B cell (primary cell): Measurements from ENCODE around the gene TTC14. TPM values are rescaled to one million over a fixed set of nuclear protein-coding genes. Genes with fewer than 3 reads are reported as not detected.

Experiments used
- ATAC-seq: fragments of 200-7000 bp; cut with Tn5 transposase; one replicate; pipeline ENCODE4 v1.10.0; 2021; ENCODE audit warnings: low read depth, mild to moderate bottlenecking, moderate number of reproducible peaks, moderate library complexity
- CTCF ChIA-PET: fragments of 350-600 bp; sonication (Branson Sonifier 250); formaldehyde crosslinking; loops from one replicate; lab custom pipeline; 2021; ENCODE audit warnings: antibody characterized with exemption, inconsistent platforms; lab: Charles Lee
- POLR2A ChIA-PET: fragments of 350-600 bp; sonication (Branson Sonifier 250); formaldehyde crosslinking; loops from one replicate; lab custom pipeline; 2021; ENCODE audit warnings: antibody characterized with exemption; lab: Charles Lee
- DNase-seq: peaks from one replicate; pipeline ENCODE4 v3.0.0; 2013
- H2AFZ ChIP-seq: 2 replicates; pipeline ENCODE4 v1.6.1; 2012; ENCODE audit warnings: mild to moderate bottlenecking, low read depth, low read length; ENCODE audit not compliant: insufficient read depth, poor library complexity, severe bottlenecking
- H3K27ac ChIP-seq, 2 donors: 1 replicate in 1 of 2; 2 replicates in 1 of 2; pipeline ENCODE4 v1.5.1; 2012 to 2013; ENCODE audit warnings: low read length in 2 of 2, mild to moderate bottlenecking in 2 of 2, moderate library complexity in 1 of 2
- H3K27me3 ChIP-seq, 4 experiments: fragments of 200-600 bp in 1 of 4; sonication (generic) in 1 of 4; replicated peaks in 1 of 4; 1 replicate in 2 of 4; 2 replicates in 2 of 4; pipeline versions ENCODE4 v1.6.1 to v1.7.0; 2013 to 2016; ENCODE audit warnings: low read length in 3 of 4, mild to moderate bottlenecking in 2 of 4, mixed read lengths in 1 of 4, moderate library complexity in 1 of 4; ENCODE audit not compliant: insufficient read depth in 4 of 4, control insufficient read depth in 3 of 4; ENCODE audit errors: control extremely low read depth in 1 of 4
- H3K36me3 ChIP-seq, 2 experiments: replicated peaks in 1 of 2; 1 replicate in 1 of 2; 2 replicates in 1 of 2; pipeline versions ENCODE4 v1.6.1 to v1.7.1; 2013; ENCODE audit warnings: low read length in 1 of 2; ENCODE audit not compliant: insufficient read depth in 2 of 2, control insufficient read depth in 1 of 2; ENCODE audit errors: control extremely low read depth in 1 of 2, extremely low read depth in 1 of 2
- H3K4me1 ChIP-seq, 2 donors: fragments of 200-600 bp in 1 of 2; sonication (generic) in 1 of 2; 1 replicate in 1 of 2; 2 replicates in 1 of 2; pipeline versions ENCODE4 v1.5.1 to v1.6.1; 2013 to 2017; ENCODE audit warnings: low read length in 2 of 2; ENCODE audit not compliant: control insufficient read depth in 2 of 2, insufficient read depth in 2 of 2
- H3K4me2 ChIP-seq: replicated peaks from 2 replicates; pipeline ENCODE3; 2012; ENCODE audit warnings: mild to moderate bottlenecking, low read depth, low read length; ENCODE audit not compliant: poor library complexity, severe bottlenecking
- H3K4me3 ChIP-seq, 5 experiments: fragments of 200-600 bp in 1 of 5; sonication (generic) in 1 of 5; 1 replicate in 3 of 5; 2 replicates in 2 of 5; pipeline versions ENCODE4 v1.5.1 to v1.7.0; 2011 to 2016; ENCODE audit warnings: low read length in 4 of 5, mild to moderate bottlenecking in 4 of 5, low read depth in 2 of 5, control low read depth in 1 of 5, moderate library complexity in 1 of 5; ENCODE audit not compliant: insufficient read depth in 1 of 5; ENCODE audit errors: control extremely low read depth in 1 of 5, extremely low read depth in 1 of 5
- H3K79me2 ChIP-seq: fragments of 200-600 bp; sonication (generic); one replicate; pipeline ENCODE4 v1.6.0; 2016; ENCODE audit warnings: low read length; ENCODE audit not compliant: control insufficient read depth, insufficient read depth
- H3K9ac ChIP-seq: fragments of 200-600 bp; sonication (generic); 2 replicates; pipeline ENCODE4 v1.6.1; 2017; ENCODE audit warnings: mild to moderate bottlenecking, low read length, moderate library complexity
- H3K9me3 ChIP-seq, 3 donors: one replicate each; pipeline versions ENCODE4 v1.6.1 to v1.7.1; 2013; ENCODE audit warnings: low read length in 2 of 3; ENCODE audit not compliant: control insufficient read depth in 2 of 3, insufficient read depth in 1 of 3; ENCODE audit errors: control extremely low read depth in 1 of 3
- H4K20me1 ChIP-seq: 2 replicates; pipeline ENCODE4 v1.6.0; 2012; ENCODE audit warnings: mild to moderate bottlenecking, low read length; ENCODE audit not compliant: insufficient read depth, control insufficient read depth, poor library complexity, severe bottlenecking
- H3K27ac Mint-ChIP-seq: one replicate; pipeline ENCODE4 v1.8.0; 2021; ENCODE audit warnings: mixed read lengths
- H3K27me3 Mint-ChIP-seq: one replicate; pipeline ENCODE4 v1.8.0; 2021; ENCODE audit warnings: mixed read lengths
- H3K4me1 Mint-ChIP-seq: one replicate; pipeline ENCODE4 v1.8.0; 2021; ENCODE audit warnings: mixed read lengths
- H3K4me3 Mint-ChIP-seq: one replicate; pipeline ENCODE4 v1.8.0; 2021; ENCODE audit warnings: mixed read lengths
- H3K9me3 Mint-ChIP-seq: one replicate; pipeline ENCODE4 v1.8.0; 2022; ENCODE audit warnings: mixed read lengths; ENCODE audit not compliant: insufficient read depth
- CTCF ChIP-seq: fragments of 200-600 bp; IDR thresholded peaks from one replicate; pipeline ENCODE4 v1.8.0; 2022; ENCODE audit warnings: antibody characterized with exemption, mild to moderate bottlenecking
- EZH2 ChIP-seq: IDR thresholded peaks from 2 replicates; pipeline ENCODE4 v1.6.1; 2012; ENCODE audit warnings: borderline replicate concordance, low read depth, mild to moderate bottlenecking, moderate library complexity, low read length; ENCODE audit not compliant: insufficient read depth, poor library complexity, severe bottlenecking
- WGBS: methylation state at CpG from one replicate; pipeline ENCODE4 v1.1.5; 2013; ENCODE audit warnings: missing lambda C conversion rate; ENCODE audit not compliant: insufficient coverage; 5-methylcytosine and 5-hydroxymethylcytosine counted together
- intact Hi-C: fragments of 100-400 bp; cut with micrococcal nuclease; formaldehyde crosslinking; loops from one replicate; pipeline ENCODE4 v1.10.0; 2022
- polyA plus RNA-seq: library from polyadenylated mRNA; depleted of rRNA; stranded (reverse); fragments of >200 nt; gene quantifications from 2 replicates; pipeline ENCODE4 v1.2.3, GENCODE V29; 2012
- small RNA-seq: library from RNA; depleted of rRNA; stranded (forward); fragments of <200 nt; gene quantifications from one replicate; pipeline ENCODE3, GENCODE V24; 2012; ENCODE audit warnings: low replicate concordance, low read depth; ENCODE audit not compliant: insufficient read length
- total RNA-seq, 2 donors: library from RNA; stranded (reverse); fragments of 120-200 nt in 1 of 2; gene quantifications; 1 replicate in 1 of 2; 2 replicates in 1 of 2; pipeline versions ENCODE4 v1.2.3 to v1.2.4, GENCODE V29; 2013 to 2022

Gene TTC14
- total and polyA plus RNA-seq, 2 donors (not counting 1 experiment from before 2014, with no cell fraction given) = 43.3 to 136 TPM

DNA sequence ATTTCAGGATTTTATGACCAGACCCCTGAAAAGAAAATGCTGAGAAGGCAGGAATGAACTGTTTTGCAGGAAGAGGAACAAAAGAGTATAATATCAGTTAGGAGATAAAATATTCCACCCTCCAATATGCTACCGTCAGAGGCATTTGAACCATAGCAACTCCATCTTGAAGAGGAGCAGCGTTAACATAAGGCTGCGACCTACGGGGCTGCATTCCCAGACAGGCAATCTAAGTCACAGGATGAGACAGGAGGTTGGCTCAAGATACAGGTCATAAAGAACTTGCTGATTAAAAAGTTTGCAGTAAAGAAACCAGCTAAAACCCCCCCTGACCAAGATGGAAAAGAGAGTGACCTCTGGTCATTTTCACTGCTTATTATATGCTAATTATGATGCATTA is 54.4 kb downstream of the TTC14 start:
- DNase-seq (no peak), ATAC-seq (no peak)
- no peaks in the 10 kb centered on the region for H3K79me2 ChIP-seq
- Mint-ChIP-seq H3K27ac (no peak overlapping the region), H3K4me1 (no peaks in the 10 kb centered on the region), H3K4me3 (no peak overlapping the region), H3K9me3 (no peaks in the 10 kb centered on the region), H3K27me3 (peaks cover 5% of the 10 kb centered on the region)
- no peak overlapping the region for H3K9ac ChIP-seq
- no CpG with 5 or more reads among the region's 4 CpGs for WGBS
- H3K4me3 ChIP-seq = no peak overlapping the region
- H3K27me3 ChIP-seq = peaks cover 0 to 3% (median 1%) of the 10 kb centered on the region in 4 experiments
- intact Hi-C loops = no loop called here
- H2AFZ ChIP-seq = no peak overlapping the region
- ChIA-PET CTCF (interaction anchor here (0.6 kb wide), 1 partner anchor 727 kb away, joined by 3 read pairs; no protein-coding TSS in a partner anchor), POLR2A (no interaction called here)
- no peak overlapping the region for H3K4me2 ChIP-seq
- no peaks in the 10 kb centered on the region for H4K20me1 ChIP-seq
- no peak overlapping the region for H3K27ac ChIP-seq
- no peaks in the 10 kb centered on the region for H3K4me1 ChIP-seq
- H3K36me3 ChIP-seq = no peaks in the 10 kb centered on the region
- H3K9me3 ChIP-seq = no peaks in the 10 kb centered on the region
- no peak for TF ChIP-seq CTCF
- no peak for TF ChIP-seq EZH2

DNA sequence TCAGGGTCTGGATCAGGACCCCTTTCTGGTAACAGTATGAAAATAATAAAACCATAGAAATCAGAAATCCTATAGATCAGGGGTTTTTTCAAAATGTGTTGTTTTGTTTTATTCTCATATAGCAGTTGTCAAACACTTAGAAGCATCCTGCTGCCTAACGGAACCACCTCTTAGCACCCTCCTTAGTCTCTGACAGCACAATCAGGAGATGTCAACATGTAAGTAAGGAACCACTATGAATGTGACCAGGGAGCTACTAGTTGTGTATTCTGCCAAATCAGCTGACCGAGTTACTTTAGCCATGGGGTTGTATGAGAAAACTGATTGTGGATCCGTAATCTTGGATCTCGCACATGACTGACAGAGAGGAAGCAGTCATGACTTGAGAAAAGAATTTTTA is 55.1 kb downstream of the TTC14 start:
- POLR2A ChIA-PET = no interaction called here

More for the DNA sequence above, 55.1 kb downstream of the TTC14 start:
- WGBS = no CpG with 5 or more reads among the region's 4 CpGs
- H3K4me3 ChIP-seq = no peak overlapping the region
- H3K4me1 Mint-ChIP-seq = no peaks in the 10 kb centered on the region
- intact Hi-C loops = no loop called here
- no peaks in the 10 kb centered on the region for H3K9me3 ChIP-seq
- no peaks in the 10 kb centered on the region for H3K36me3 ChIP-seq
- ATAC-seq (no peak), DNase-seq (no peak)
- H3K9ac ChIP-seq = no peak overlapping the region
- H3K79me2 ChIP-seq = no peaks in the 10 kb centered on the region
- TF ChIP-seq CTCF (no peak), EZH2 (no peak)
- no peak overlapping the region for H3K4me3 Mint-ChIP-seq
- H3K9me3 Mint-ChIP-seq = no peaks in the 10 kb centered on the region
- H2AFZ ChIP-seq = no peak overlapping the region
- no peak overlapping the region for H3K4me2 ChIP-seq
- peaks cover 0 to 3% (median 1%) of the 10 kb centered on the region in 4 experiments for H3K27me3 ChIP-seq
- H3K4me1 ChIP-seq = no peaks in the 10 kb centered on the region
- H3K27ac Mint-ChIP-seq = no peak overlapping the region
- H3K27me3 Mint-ChIP-seq = peaks cover 5% of the 10 kb centered on the region
- no peaks in the 10 kb centered on the region for H4K20me1 ChIP-seq
- H3K27ac ChIP-seq = no peak overlapping the region
- CTCF ChIA-PET = interaction anchor here (0.6 kb wide), 1 partner anchor 728 kb away, joined by 3 read pairs; no protein-coding TSS in a partner anchor

Small RNAs within 50 kb of the gene (small RNA-seq; reads per million reads assigned to genes)
- not detected for gene AC068298.1
- not detected for gene RNU6-486P

Other genes with a start within 250 kb of the TTC14 start
- gene CCDC39, start 77.3 kb downstream of the TTC14 start, total RNA-seq = not detected in 2 replicates
- not detected in 2 replicates for gene CCDC39, start 77.3 kb downstream of the TTC14 start, polyA plus RNA-seq